Diencephalon (tissue), 1 donor: ENCODE data around the gene FCER1A. TPM values are rescaled to one million over a fixed set of nuclear protein-coding genes. Genes with fewer than 3 reads are reported as not detected.

ENCODE experiments used
- total RNA-seq: library from RNA; depleted of rRNA; stranded (reverse); fragments of >200 nt; gene quantifications from one replicate; pipeline ENCODE4 v1.2.3, GENCODE V29; 2014

The FCER1A gene
- total RNA-seq, result not detected

GRCh38 chr1:159302095-159302494, at the start of gene FCER1A:
Gene FCER1A, plus strand, starts transcription at chr1:159302336. Its CDS starts 29 bp downstream, at chr1:159302365.

Other genes starting within 250 kb of the FCER1A start
- gene AIM2, start 225.6 kb upstream of the FCER1A start, total RNA-seq, result 9.9 TPM
- gene CADM3, start 130.7 kb upstream of the FCER1A start, total RNA-seq, result 134 TPM
- 0.92 TPM for gene ACKR1, start 97.5 kb upstream of the FCER1A start, total RNA-seq
- not detected for gene OR10J4, start 129.9 kb downstream of the FCER1A start, total RNA-seq
- gene OR10J1, start 137.4 kb downstream of the FCER1A start, total RNA-seq, result not detected
- gene OR10J5, start 233.7 kb downstream of the FCER1A start, total RNA-seq, result not detected